A204.1 (cell line): ENCODE measurements around the gene ENOX1.
"Not testable (repeated sequence)": the region's sequence is repeated elsewhere in the genome, so short reads cannot be mapped to it uniquely, and the experiment has no call there.

Experiments used
- FAIRE-seq: peaks from 2 replicates; lab custom pipeline; 2012; peaks lifted over from hg19 to GRCh38; lab: Jason Lieb, UNC

ENOX1 gene

DNA sequence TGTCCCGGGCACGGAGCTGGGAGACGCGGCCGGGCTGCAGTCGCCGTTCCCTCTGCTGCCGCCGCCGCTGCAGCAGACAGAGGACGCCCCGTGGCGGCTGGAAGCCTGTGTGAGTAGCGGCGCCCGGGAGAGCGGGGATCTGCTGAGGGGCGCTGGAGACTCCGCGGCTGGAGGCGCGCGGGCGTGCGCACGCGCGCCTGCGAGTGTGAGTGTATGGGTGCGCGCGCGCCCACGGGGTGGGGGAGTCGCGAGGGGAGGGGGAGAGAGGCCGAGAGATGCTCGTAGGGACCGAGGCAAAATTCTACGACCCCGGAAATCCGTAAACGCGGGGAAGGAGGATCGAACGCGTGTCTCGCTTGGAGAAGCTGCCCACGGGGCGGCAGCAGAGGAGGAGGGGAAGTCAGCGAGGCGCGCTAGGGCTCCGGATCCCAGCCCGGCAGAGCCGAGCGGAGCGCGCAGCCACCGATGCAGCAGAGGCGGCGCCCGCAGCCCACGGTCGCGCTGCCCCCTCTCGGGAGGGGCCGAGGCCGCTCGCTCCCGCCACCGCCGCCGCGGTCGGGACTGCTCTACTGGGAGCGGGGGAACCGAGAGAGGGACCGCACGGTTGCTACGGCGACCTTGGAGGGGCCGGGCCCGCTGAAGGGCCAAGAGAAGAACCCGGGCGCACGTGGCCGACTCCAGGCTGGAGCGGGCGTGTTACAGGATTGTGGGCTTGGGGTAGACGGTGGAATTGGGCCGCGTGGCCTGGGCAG lies at the start of gene ENOX1:
Gene ENOX1 (minus strand): TSS at position 207 of the 752 bp plus-strand sequence.
- no peak for FAIRE-seq

- FAIRE-seq: no peak
These were observed 48.9 kb upstream of the ENOX1 start for GRCh38 chr13:43835701-43836100.

GRCh38 chr13:43831088-43831487 lies 44.3 kb upstream of the ENOX1 start:
- no peak for FAIRE-seq

GRCh38 chr13:43830497-43830881 lies 43.7 kb upstream of the ENOX1 start:
- FAIRE-seq: no peak

GRCh38 chr13:43824656-43825055 lies 37.9 kb upstream of the ENOX1 start:
- not testable (repeated sequence) for FAIRE-seq

- no peak for FAIRE-seq
These were observed 36.2 kb upstream of the ENOX1 start for GRCh38 chr13:43822969-43823368.

GRCh38 chr13:43816401-43816889 lies 29.7 kb upstream of the ENOX1 start:
- no peak for FAIRE-seq

DNA sequence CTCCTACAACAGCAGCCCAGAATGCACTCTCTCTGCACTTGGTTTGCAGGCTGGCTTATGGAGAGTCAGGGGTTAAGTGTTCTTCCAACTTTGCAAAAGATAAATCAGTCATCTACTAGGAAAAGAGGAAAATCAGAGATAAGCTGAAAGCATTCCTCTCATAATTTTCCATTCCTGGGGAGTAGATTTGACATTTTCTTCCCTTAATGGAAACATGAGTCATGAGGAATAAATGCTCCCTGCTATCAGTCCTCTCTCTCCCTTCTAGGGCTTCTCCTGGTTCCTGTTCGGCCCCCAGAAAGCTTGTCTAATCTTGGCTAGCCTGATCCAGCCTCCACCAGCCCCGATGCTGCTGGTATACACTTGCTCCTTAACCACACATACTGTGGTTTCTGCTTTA lies 28.4 kb upstream of the ENOX1 start:
- FAIRE-seq: no peak

DNA sequence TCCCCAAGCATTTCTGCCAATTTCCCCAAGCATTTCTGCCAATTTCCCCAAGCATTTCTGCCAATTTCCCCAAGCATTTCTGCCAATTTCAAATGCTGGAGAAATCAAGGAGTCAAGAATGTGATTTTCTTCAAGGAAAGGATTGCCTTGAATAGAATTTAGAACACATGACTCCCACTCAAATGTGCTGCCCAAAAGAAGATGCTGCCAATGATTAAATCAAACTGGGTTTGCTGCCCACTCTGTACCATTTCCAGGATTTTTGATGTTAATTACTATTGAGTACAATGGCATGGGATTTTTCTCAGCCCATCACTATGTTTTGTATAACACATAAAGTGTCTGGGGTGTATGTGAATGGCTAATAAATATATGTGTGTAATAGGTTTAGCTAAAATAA lies 21.9 kb upstream of the ENOX1 start:
- no peak for FAIRE-seq

- no peak for FAIRE-seq
These were observed 18.9 kb upstream of the ENOX1 start for GRCh38 chr13:43805681-43806128.

DNA sequence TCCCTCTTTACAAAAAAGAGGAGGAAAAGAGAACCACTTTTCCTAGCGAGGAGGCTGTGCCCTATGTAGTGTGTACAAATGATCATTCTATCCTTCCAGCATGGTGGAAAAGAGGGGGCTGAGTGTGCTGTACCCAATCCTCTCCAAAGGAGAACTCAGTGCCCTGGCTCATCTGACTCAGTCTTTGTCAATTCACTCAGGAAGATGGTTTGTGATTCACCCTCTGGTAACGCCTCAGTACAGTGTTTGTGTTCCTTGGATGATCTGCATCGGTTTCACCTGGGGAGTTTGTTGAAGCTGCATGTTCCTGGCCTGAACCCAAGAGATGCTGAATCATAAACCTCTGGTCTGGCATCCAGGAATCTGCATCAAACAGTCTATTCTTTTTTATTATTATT lies 18.3 kb upstream of the ENOX1 start:
- FAIRE-seq: no peak

DNA sequence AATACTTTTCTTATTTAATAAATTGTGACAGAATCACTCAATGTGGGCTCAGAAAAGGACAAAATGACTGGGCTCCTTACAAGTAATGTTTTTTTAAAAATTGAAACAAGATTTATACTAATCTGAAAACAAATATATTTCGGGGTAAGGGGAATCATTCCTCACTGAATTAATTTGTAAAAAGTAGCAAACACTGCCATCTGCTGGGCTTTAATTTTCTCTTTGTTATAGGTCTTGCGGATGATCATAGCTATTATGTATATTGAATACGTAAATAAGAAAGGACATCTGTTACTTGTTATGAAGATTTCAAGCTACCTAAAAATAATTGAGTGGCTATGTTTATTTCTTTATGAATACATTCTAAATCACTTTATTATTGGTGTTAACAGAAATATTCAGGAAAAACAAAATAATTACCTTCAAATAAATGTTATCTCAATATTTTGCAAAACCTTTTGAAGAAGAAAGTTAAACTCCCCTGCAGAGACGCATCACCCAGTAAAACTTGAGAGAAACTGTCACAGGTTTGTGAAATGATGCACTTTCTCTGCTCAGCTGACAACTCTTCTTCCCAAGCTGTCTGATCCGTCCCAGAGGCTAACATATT lies 17.8 kb upstream of the ENOX1 start:
- FAIRE-seq: peak; percentile 97

GRCh38 chr13:43802511-43802910 lies 15.7 kb upstream of the ENOX1 start:
- no peak for FAIRE-seq

- no peak for FAIRE-seq
These were observed 14.1 kb upstream of the ENOX1 start for GRCh38 chr13:43800828-43801227.

DNA sequence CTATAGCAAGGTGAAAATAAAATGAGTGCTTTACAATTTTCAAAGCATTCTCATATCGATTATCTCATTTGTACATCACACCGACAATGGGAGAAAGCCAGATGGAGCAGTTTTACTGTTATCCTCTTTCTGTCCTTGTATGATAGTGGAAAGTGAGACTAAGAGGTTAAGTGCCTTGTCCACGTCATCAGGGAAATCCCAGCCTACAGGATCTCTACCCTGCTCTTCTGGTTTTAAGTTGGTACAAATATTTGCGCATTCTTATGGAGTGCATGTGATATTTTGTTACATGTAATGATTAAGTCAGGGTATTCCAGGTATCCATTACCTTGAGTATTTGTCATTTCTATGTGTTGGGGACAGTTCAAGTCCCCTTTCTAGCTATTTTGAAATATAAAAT lies 12.4 kb upstream of the ENOX1 start:
- FAIRE-seq: no peak

DNA sequence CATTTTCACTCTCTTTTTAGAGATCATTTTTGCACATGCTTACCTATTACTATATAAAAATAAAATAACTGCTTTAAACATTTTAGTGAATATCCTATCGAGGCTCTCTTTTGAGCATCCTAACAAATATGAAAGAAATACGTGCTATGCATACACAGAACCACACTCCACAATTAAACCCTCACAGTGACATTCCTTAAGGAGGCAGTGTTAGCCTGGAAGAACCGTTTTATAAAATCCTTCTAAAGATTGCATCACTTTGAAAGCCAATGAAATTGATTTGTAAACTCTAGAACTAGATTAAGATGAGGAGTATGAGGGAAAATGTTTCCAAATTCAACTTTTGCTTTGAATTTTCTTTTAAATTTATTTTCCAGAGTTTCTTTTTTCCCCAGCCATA lies 11.1 kb upstream of the ENOX1 start:
- FAIRE-seq: no peak

DNA sequence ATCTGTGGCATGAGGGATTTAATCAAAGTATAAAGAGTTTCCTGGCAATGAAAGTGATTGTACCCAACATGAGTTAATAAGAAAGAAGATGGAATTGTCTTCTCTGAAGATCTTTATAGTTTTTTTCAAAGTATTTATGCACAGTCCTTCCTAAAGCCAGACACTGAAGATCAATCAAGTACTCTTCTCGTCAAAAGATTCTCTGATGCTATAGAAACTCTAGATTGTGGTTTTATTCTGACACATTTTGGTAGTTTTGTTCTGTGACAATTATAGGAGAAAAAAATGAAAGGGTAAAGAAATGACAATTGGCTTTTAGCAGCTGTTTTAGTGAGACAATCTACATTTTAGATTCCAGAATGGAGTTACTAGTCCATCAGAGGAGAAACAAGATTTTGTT lies 10.4 kb upstream of the ENOX1 start:
- no peak for FAIRE-seq

DNA sequence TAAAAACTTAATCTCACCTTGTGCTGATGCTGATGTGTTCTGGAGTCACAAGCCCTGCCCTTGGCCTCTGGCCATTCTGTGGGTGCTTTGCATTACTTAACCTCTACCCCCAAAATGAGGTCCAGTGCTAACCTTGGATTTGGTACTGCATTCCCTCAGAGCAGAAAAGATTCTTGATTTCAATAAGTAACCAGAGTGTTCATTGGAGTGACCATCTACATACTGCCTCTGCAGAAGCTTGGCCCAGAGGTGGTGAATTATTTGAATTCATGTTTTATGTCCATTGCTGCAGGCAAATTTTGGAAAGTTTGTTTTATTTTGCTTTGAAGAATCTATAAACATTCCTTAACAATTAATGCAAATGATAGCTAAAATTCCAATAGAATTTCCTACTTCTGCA lies 7.6 kb upstream of the ENOX1 start:
- FAIRE-seq: no peak

GRCh38 chr13:43792076-43792881 lies 5.5 kb upstream of the ENOX1 start:
- no peak for FAIRE-seq

DNA sequence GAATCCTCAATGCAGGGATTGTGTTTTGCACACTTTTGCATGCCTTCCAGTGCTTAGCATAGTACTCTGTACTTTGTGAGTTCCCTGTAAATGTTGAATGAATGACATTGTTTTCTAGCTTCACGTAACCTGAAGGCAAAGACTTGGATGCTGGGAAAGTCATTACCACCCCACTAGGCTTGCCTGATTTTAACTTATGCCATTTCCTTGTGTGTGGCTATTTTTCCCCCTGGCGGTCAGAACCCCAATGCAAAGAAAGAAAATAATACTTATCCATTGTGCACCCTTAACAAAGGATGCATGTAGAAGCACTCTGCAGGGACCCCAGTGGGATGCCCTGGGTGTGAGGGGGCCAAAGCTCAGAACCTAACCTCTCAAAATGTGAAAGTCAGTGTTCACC lies 1.2 kb upstream of the ENOX1 start:
- FAIRE-seq: no peak

DNA sequence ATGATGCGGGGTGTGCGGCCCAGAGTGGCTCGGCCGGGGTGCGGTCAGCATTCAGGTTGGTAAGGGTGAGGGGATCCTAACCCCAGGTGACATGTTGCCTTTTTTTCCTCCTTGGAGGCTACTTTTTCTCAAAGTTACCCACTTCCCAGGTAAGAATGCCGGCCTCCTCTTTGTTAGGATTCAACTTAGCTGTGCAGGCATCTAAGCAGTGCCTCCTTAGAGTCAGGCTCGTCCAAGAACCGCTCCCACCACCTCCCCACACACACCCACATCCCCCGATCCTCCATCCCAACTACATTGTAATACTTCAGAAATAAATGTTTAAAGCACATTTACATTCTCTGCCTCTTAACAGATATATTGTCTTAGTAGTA lies 733 bp upstream of the ENOX1 start:
- FAIRE-seq: no peak

GRCh38 chr13:43786472-43786765 lies 353 bp downstream of the ENOX1 start:
- FAIRE-seq: no peak
